RWPE2 (cell line): ENCODE data around the gene PDE6B.

Experiments used
- ATAC-seq: fragments of 200-7000 bp; cut with Tn5 transposase; 3 replicates; pipeline ENCODE4 v1.9.1; 2021; ENCODE audit warnings: low read depth
- DNase-seq: peaks from one replicate; pipeline ENCODE4 v3.0.0-alpha.2; 2020; ENCODE audit warnings: low spot score
- H3K27ac ChIP-seq: fragments of 450-650 bp; 2 replicates; pipeline ENCODE4 v1.5.1; 2017; ENCODE audit warnings: mild to moderate bottlenecking; ENCODE audit not compliant: poor library complexity, severe bottlenecking
- H3K27me3 ChIP-seq: fragments of 250-450 bp; sonication (Bioruptor Pico); 2 replicates; pipeline ENCODE4 v1.5.1; 2021; ENCODE audit warnings: mild to moderate bottlenecking, moderate library complexity; ENCODE audit not compliant: insufficient read depth, poor library complexity, severe bottlenecking
- H3K36me3 ChIP-seq: fragments of 250-450 bp; sonication (Bioruptor Pico); 2 replicates; pipeline ENCODE4 v1.5.1; 2020; ENCODE audit warnings: low read depth, mild to moderate bottlenecking, moderate library complexity
- H3K4me1 ChIP-seq: fragments of 250-450 bp; sonication (Bioruptor Pico); 2 replicates; pipeline ENCODE4 v1.5.1; 2021; ENCODE audit warnings: mild to moderate bottlenecking, moderate library complexity; ENCODE audit not compliant: insufficient read depth, poor library complexity, severe bottlenecking
- H3K4me3 ChIP-seq: fragments of 250-450 bp; sonication (Bioruptor Pico); 2 replicates; pipeline ENCODE4 v1.5.1; 2021; ENCODE audit warnings: mild to moderate bottlenecking, moderate library complexity; ENCODE audit not compliant: severe bottlenecking
- H3K9me3 ChIP-seq: fragments of 250-450 bp; sonication (Bioruptor Pico); 2 replicates; pipeline ENCODE4 v1.5.1; 2021; ENCODE audit warnings: mild to moderate bottlenecking, moderate library complexity; ENCODE audit not compliant: severe bottlenecking
- CTCF ChIP-seq: fragments of 450-650 bp; IDR thresholded peaks from one replicate; pipeline ENCODE4 v1.5.1; 2017; ENCODE audit warnings: mild to moderate bottlenecking, moderate library complexity; ENCODE audit not compliant: poor library complexity, severe bottlenecking

The PDE6B gene

GRCh38 chr4:650951-651883 is 25.8 kb downstream of the PDE6B start:
- H3K27me3 ChIP-seq, result peaks cover 7% of the 10 kb centered on the region
- peak; percentile 57 for DNase-seq
- H3K27ac ChIP-seq, result no peak overlapping the region
- no peaks in the 10 kb centered on the region for H3K4me1 ChIP-seq
- no peak for TF ChIP-seq CTCF
- no peaks in the 10 kb centered on the region for H3K36me3 ChIP-seq
- peak; percentile 43 for ATAC-seq
- no peaks in the 10 kb centered on the region for H3K9me3 ChIP-seq
- no peak overlapping the region for H3K4me3 ChIP-seq

GRCh38 chr4:651884-652642 is 26.7 kb downstream of the PDE6B start:
- Histone ChIP-seq H3K4me1 (no peaks in the 10 kb centered on the region), H3K27ac (no peak overlapping the region), H3K4me3 (no peak overlapping the region), H3K36me3 (no peaks in the 10 kb centered on the region), H3K27me3 (peaks cover 7% of the 10 kb centered on the region), H3K9me3 (no peaks in the 10 kb centered on the region)
- DNase-seq (peak; percentile 65), ATAC-seq (no peak)
- no peak for TF ChIP-seq CTCF

GRCh38 chr4:653080-653821 is 27.9 kb downstream of the PDE6B start:
- DNase-seq (peak; percentile 59), ATAC-seq (no peak)
- Histone ChIP-seq H3K36me3 (no peaks in the 10 kb centered on the region), H3K9me3 (no peaks in the 10 kb centered on the region), H3K4me3 (no peak overlapping the region), H3K27ac (no peak overlapping the region), H3K27me3 (peaks cover 7% of the 10 kb centered on the region), H3K4me1 (no peaks in the 10 kb centered on the region)
- no peak for TF ChIP-seq CTCF

- ATAC-seq (no peak), DNase-seq (peak; percentile 53)
- H3K9me3 ChIP-seq, result no peaks in the 10 kb centered on the region
- no peak overlapping the region for H3K4me3 ChIP-seq
- no peak overlapping the region for H3K27ac ChIP-seq
- peaks cover 7% of the 10 kb centered on the region for H3K27me3 ChIP-seq
- no peaks in the 10 kb centered on the region for H3K4me1 ChIP-seq
- no peaks in the 10 kb centered on the region for H3K36me3 ChIP-seq
- no peak for TF ChIP-seq CTCF
Observed at GRCh38 chr4:653831-654502, 28.6 kb downstream of the PDE6B start.
